SU-DHL-6 (cell line): ENCODE data around the gene APBB1.

Source experiments
- EZH2phosphoT487 ChIP-seq: fragments of 200-600 bp; sonication (generic), shearing (Covaris generic); conservative IDR thresholded peaks from 2 replicates; pipeline ENCODE4 v1.6.1; 2018; ENCODE audit warnings: mild to moderate bottlenecking, antibody characterized with exemption, low read length, moderate library complexity, mixed read lengths
- TF ChIP-seq, protein P1 (sequence below): fragments of 200-600 bp; sonication (generic); IDR thresholded peaks from one replicate; pipeline ENCODE4 v1.5.1; 2017; ENCODE audit warnings: antibody characterized with exemption, mild to moderate bottlenecking, low read length, moderate library complexity; ENCODE audit not compliant: insufficient read depth, poor library complexity, severe bottlenecking

DNA sequence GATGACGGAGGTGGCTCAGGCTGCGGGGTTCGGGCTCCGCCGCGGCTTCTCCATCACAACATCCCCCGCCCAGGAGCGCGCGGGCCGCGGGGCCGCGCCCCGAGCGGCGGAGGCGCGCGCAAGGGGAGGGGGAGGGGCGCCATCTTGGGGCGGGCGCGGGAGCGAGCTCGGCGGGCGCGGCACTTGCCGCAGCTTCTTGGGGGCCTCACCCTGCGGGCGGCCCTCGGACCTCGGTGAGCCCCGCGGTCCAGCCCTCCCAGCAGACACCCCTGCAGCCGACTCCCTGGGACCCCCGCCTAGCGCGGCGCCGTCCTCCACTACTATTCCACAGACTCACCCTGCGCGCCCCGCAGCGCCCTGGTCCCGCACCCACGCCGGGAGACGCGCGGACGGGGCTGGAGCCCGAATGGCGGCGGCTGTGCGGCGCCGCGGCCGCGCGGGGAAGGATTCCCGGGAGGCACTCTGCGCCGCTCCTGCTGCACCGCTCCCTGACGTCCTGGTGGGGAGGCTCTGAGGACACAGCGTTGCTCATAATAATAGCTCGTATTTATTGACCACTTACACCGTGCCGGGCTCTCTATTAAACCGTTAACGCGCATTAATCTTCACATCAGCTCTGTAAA, at the start of gene APBB1:
- TF ChIP-seq, protein P1, sequence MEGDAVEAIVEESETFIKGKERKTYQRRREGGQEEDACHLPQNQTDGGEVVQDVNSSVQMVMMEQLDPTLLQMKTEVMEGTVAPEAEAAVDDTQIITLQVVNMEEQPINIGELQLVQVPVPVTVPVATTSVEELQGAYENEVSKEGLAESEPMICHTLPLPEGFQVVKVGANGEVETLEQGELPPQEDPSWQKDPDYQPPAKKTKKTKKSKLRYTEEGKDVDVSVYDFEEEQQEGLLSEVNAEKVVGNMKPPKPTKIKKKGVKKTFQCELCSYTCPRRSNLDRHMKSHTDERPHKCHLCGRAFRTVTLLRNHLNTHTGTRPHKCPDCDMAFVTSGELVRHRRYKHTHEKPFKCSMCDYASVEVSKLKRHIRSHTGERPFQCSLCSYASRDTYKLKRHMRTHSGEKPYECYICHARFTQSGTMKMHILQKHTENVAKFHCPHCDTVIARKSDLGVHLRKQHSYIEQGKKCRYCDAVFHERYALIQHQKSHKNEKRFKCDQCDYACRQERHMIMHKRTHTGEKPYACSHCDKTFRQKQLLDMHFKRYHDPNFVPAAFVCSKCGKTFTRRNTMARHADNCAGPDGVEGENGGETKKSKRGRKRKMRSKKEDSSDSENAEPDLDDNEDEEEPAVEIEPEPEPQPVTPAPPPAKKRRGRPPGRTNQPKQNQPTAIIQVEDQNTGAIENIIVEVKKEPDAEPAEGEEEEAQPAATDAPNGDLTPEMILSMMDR = no peak
- TF ChIP-seq EZH2phosphoT487 = no peak
